ENCODE results near the gene HEPACAM2. TPM values are rescaled to one million over a fixed set of nuclear protein-coding genes. Genes with fewer than 3 reads are reported as not detected.

HEPACAM2 gene
- total RNA-seq, 1 donor from 2014 or later, result not detected

DNA sequence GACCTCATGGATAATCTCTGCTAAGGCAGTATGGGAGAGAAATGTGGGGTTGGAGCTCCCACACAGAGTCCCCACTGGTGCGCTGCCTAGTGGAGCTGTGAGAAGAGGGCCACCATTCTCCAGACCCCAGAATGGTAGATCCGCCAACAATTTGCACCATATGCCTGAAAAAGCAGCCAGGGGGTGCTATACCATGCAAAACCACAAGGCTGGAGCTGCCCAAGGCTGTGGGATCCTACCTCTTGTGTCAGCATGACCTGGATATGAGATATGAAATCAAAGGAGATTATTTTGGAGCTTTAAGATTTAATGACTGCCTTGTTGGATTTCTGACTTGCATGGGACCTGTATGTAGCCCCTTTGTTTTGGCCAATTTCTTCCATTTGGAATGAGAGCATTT is 51.0 kb downstream of the HEPACAM2 start:
- Histone ChIP-seq H3K27ac (no peak overlapping the region), H3K27me3 (no peaks in the 10 kb centered on the region), H3K36me3 (no peaks in the 10 kb centered on the region), H3K4me1 (no peaks in the 10 kb centered on the region), H3K4me3 (no peak overlapping the region), H3K9me3 (peaks cover 0 to 6% of the 10 kb centered on the region in 2 donors)
- intact Hi-C loops (cut with DNase I), result no loop called here
- no peak for TF ChIP-seq CTCF (IDR thresholded peaks at IDR 0.05)
- DNase-seq (ENCODE audit: low spot score in 2 of 2), result no peak

DNA sequence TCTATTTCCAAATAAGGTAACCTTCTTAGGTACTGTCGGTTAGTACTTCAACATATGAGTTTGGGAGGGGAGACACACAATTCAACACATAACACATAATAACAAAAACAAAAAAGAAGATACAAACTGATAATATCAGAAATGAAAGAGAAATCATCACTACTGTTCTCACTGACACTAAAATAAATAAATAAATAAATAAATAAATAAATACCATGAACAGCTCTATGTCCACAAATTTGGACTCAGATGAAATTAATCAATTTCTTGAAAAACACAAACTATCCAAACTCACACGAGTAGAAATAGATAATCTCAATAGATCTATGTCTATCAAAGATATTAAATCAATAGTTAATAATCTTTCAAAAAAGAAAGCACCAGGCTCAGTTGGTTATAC is 53.6 kb downstream of the HEPACAM2 start:
- Histone ChIP-seq H3K27ac (no peak overlapping the region), H3K36me3 (no peaks in the 10 kb centered on the region), H3K4me1 (no peaks in the 10 kb centered on the region), H3K27me3 (no peaks in the 10 kb centered on the region), H3K9me3 (peaks cover 0 to 6% of the 10 kb centered on the region in 2 donors), H3K4me3 (no peak overlapping the region)
- intact Hi-C loops (cut with DNase I), result no loop called here
- no peak for DNase-seq (ENCODE audit: low spot score in 2 of 2)
- no peak for TF ChIP-seq CTCF (IDR thresholded peaks at IDR 0.05)

GRCh38 chr7:93171606-93172226 is 54.6 kb downstream of the HEPACAM2 start:
- peaks cover 0 to 6% of the 10 kb centered on the region in 2 donors for H3K9me3 ChIP-seq
- no peak overlapping the region for H3K4me3 ChIP-seq
- no peak for DNase-seq (ENCODE audit: low spot score in 2 of 2)
- no peaks in the 10 kb centered on the region for H3K36me3 ChIP-seq
- H3K27me3 ChIP-seq, result no peaks in the 10 kb centered on the region
- intact Hi-C loops (cut with DNase I), result no loop called here
- no peak for TF ChIP-seq CTCF (IDR thresholded peaks at IDR 0.05)
- no peaks in the 10 kb centered on the region for H3K4me1 ChIP-seq
- H3K27ac ChIP-seq, result no peak overlapping the region

DNA sequence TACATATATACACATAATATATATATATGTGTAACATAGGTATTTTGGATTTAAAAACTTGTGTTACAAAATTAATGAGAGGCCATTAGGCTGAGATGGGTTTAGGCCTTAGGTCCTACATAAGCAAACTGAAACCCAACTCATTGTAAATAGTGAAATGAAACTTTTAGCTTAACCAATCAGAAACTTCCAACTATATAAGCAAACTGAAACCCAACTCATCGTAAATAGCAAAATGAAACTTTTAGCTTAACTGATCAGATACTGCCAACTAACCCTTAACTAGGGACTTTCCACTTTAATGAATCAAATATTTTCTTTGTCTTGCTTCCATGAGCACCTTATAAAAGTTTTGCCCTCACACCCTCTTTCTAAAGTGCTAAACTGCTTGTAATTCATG is 60.8 kb downstream of the HEPACAM2 start:
- no peaks in the 10 kb centered on the region for H3K9me3 ChIP-seq
- intact Hi-C loops (cut with DNase I), result no loop called here
- DNase-seq (ENCODE audit: low spot score in 2 of 2), result no peak
- H3K4me3 ChIP-seq, result no peak overlapping the region
- H3K27ac ChIP-seq, result no peak overlapping the region
- H3K36me3 ChIP-seq, result no peaks in the 10 kb centered on the region
- no peak for TF ChIP-seq CTCF (IDR thresholded peaks at IDR 0.05)
- no peaks in the 10 kb centered on the region for H3K27me3 ChIP-seq
- no peaks in the 10 kb centered on the region for H3K4me1 ChIP-seq

- no peak for TF ChIP-seq CTCF (IDR thresholded peaks at IDR 0.05)
- H3K4me1 ChIP-seq, result no peaks in the 10 kb centered on the region
- no peak overlapping the region for H3K4me3 ChIP-seq
- H3K9me3 ChIP-seq, result no peaks in the 10 kb centered on the region
- H3K36me3 ChIP-seq, result no peaks in the 10 kb centered on the region
- intact Hi-C loops (cut with DNase I), result no loop called here
- no peak overlapping the region for H3K27ac ChIP-seq
- DNase-seq (ENCODE audit: low spot score in 2 of 2), result no peak
- H3K27me3 ChIP-seq, result no peaks in the 10 kb centered on the region
Measured at GRCh38 chr7:93164766-93165165, 61.5 kb downstream of the HEPACAM2 start.
